GM23248 (cell line): ENCODE measurements around the gene NARF.

Experiments used
- EZH2 ChIP-seq: fragments of 200-600 bp; sonication (generic); IDR thresholded peaks from 2 replicates; pipeline ENCODE4 v1.6.1; 2018; ENCODE audit warnings: antibody characterized with exemption, mild to moderate bottlenecking; ENCODE audit not compliant: insufficient read depth, poor library complexity, severe bottlenecking
- EZH2phosphoT487 ChIP-seq: fragments of 200-600 bp; sonication (generic); IDR thresholded peaks from 2 replicates; pipeline ENCODE4 v1.6.1; 2018; ENCODE audit warnings: antibody characterized with exemption, moderate library complexity, mild to moderate bottlenecking, low read depth; ENCODE audit not compliant: insufficient read depth

DNA sequence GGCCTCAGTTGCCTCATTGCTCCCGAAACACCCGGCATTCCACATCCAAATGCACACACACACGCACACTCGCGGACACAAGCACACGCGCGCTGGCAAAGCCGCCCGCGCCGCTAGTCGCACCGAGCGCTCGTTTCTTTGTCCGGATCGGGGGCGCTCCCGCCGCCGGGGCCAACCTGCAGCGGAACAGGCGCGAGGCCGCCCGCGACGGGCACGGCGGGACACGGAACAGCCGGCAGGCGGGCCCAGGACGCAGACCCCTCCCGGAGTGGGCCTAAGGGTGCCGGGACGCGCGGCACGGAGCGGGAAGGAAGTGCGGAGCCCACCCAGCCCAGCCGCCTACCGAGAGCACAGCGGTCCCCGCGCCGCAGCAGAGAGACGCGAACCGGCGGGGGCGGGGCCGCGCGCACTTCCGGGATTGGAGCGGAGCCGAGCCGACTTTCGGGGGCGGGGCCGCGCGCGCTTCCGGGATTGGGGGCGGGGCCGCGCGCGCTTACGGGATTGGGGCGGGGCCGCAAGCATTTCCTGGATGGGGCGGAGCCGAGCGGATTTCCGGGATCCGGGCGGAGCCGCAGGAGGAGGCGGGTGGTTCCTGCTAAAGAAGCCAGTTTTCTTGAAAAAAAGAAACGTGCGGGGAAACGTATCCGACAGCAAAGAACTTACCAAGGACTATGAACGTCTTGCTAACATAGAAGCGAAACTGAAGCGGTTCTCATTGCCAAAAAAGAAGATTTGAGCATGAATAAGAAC is 8.0 kb upstream of the NARF start, which contains the start of gene CYBC1:
- TF ChIP-seq EZH2phosphoT487 (no peak), EZH2 (no peak)
